ENCODE results near the gene VPS51.

VPS51 gene

GRCh38 chr11:65077451-65077850 is 18.6 kb upstream of the VPS51 start:
- peak; percentile 17 for DNase-seq

- DNase-seq = peak; percentile 27
These were observed 17.9 kb upstream of the VPS51 start for GRCh38 chr11:65078151-65078550.

- no peak for DNase-seq
These were observed 17.1 kb upstream of the VPS51 start for GRCh38 chr11:65078786-65079342.

- no peak for DNase-seq
These were observed 12.7 kb upstream of the VPS51 start for GRCh38 chr11:65083134-65083833.

GRCh38 chr11:65083834-65084597 is 12.0 kb upstream of the VPS51 start, which contains the start of the genes CDCA5 and ZFPL1:
TSS of gene CDCA5 (minus strand) at chr11:65084040. CDS start at chr11:65083978, 62 bp downstream.
TSS of gene ZFPL1 (plus strand) at chr11:65084222. CDS start at chr11:65084699, 477 bp downstream.
- peak; percentile 95 for DNase-seq

- DNase-seq = no peak
These were observed 11.2 kb upstream of the VPS51 start for GRCh38 chr11:65084598-65085375.

GRCh38 chr11:65085446-65085845 is 10.6 kb upstream of the VPS51 start:
- no peak for DNase-seq

GRCh38 chr11:65086809-65087208 is 9.2 kb upstream of the VPS51 start:
- no peak for DNase-seq

GRCh38 chr11:65087216-65087615 is 8.8 kb upstream of the VPS51 start:
- no peak for DNase-seq

GRCh38 chr11:65087827-65088226 is 8.2 kb upstream of the VPS51 start:
- no peak for DNase-seq

- DNase-seq = no peak
These were observed 6.4 kb upstream of the VPS51 start for GRCh38 chr11:65089621-65090020.

GRCh38 chr11:65090628-65091027 is 5.4 kb upstream of the VPS51 start:
- DNase-seq = no peak

- DNase-seq = no peak
These were observed 587 bp upstream of the VPS51 start for GRCh38 chr11:65095427-65095826.

GRCh38 chr11:65096926-65097325 is 912 bp downstream of the VPS51 start:
- no peak for DNase-seq

- no peak for DNase-seq
These were observed 4.8 kb downstream of the VPS51 start for GRCh38 chr11:65100674-65101350.

- no peak for DNase-seq
These were observed 6.4 kb downstream of the VPS51 start for GRCh38 chr11:65102142-65103095.

- no peak for DNase-seq
These were observed 7.5 kb downstream of the VPS51 start for GRCh38 chr11:65103476-65103875.

- DNase-seq = no peak
These were observed 8.6 kb downstream of the VPS51 start for GRCh38 chr11:65104628-65105027.

- no peak for DNase-seq
These were observed 11.1 kb downstream of the VPS51 start for GRCh38 chr11:65107078-65107477.

- DNase-seq = no peak
These were observed 11.9 kb downstream of the VPS51 start for GRCh38 chr11:65107751-65108468.

All from HCEC 1CT (cell line).